Loucy (cell line): ENCODE data around the gene ADARB2.

Experiments
- H2AFZ ChIP-seq: fragments of 200-600 bp; sonication (generic); 2 replicates; pipeline ENCODE4 v1.6.0; 2016; ENCODE audit warnings: antibody characterized with exemption, mild to moderate bottlenecking, low read length, moderate library complexity
- H3F3A ChIP-seq: fragments of 200-600 bp; 2 replicates; pipeline ENCODE4 v1.6.0; 2016; ENCODE audit warnings: antibody characterized with exemption, low read depth, mild to moderate bottlenecking
- H3K27me3 ChIP-seq: fragments of 200-600 bp; sonication (generic); 2 replicates; pipeline ENCODE4 v1.6.1; 2014; ENCODE audit warnings: low read length, mild to moderate bottlenecking; ENCODE audit not compliant: insufficient read depth, poor library complexity, severe bottlenecking
- H3K36me3 ChIP-seq: fragments of 200-600 bp; sonication (generic); 2 replicates; pipeline ENCODE4 v1.6.1; 2016; ENCODE audit warnings: low read length; ENCODE audit not compliant: insufficient read depth
- H3K4me1 ChIP-seq: fragments of 200-600 bp; sonication (generic); 2 replicates; pipeline ENCODE4 v1.5.1; 2014; ENCODE audit warnings: low read length, mild to moderate bottlenecking; ENCODE audit not compliant: insufficient read depth, poor library complexity, severe bottlenecking
- H3K4me2 ChIP-seq: fragments of 200-600 bp; sonication (generic); 2 replicates; pipeline ENCODE4 v1.6.0; 2014; ENCODE audit warnings: antibody characterized with exemption, low read length, low read depth, mild to moderate bottlenecking; ENCODE audit not compliant: poor library complexity, severe bottlenecking
- H3K4me3 ChIP-seq: fragments of 200-600 bp; sonication (generic); 2 replicates; pipeline ENCODE4 v1.5.1; 2014; ENCODE audit warnings: low read length, mild to moderate bottlenecking, mixed read lengths; ENCODE audit not compliant: poor library complexity, severe bottlenecking
- H3K79me2 ChIP-seq: fragments of 200-600 bp; sonication (generic); 2 replicates; pipeline ENCODE4 v1.6.1; 2014; ENCODE audit warnings: low read length; ENCODE audit not compliant: insufficient read depth
- H3K9ac ChIP-seq: fragments of 200-600 bp; sonication (generic); 2 replicates; pipeline ENCODE4 v1.6.0; 2014; ENCODE audit warnings: mild to moderate bottlenecking, low read depth, low read length, moderate library complexity; ENCODE audit not compliant: poor library complexity, severe bottlenecking
- H3K9me2 ChIP-seq: fragments of 200-600 bp; sonication (generic); replicated peaks from 2 replicates; pipeline ENCODE4 v1.6.1; 2016; ENCODE audit warnings: low read depth, low read length, mixed read lengths
- H3K9me3 ChIP-seq: fragments of 200-600 bp; sonication (generic); 2 replicates; pipeline ENCODE4 v1.6.1; 2014; ENCODE audit warnings: mild to moderate bottlenecking, antibody characterized with exemption, low read length, low read depth; ENCODE audit not compliant: insufficient read depth
- H4K20me1 ChIP-seq: fragments of 200-600 bp; sonication (generic); 2 replicates; pipeline ENCODE4 v1.6.0; 2014; ENCODE audit warnings: antibody characterized with exemption, low read length, mild to moderate bottlenecking; ENCODE audit not compliant: insufficient read depth, poor library complexity, severe bottlenecking
- CTCF ChIP-seq: fragments of 200-600 bp; sonication (generic); conservative IDR thresholded peaks from 2 replicates; pipeline ENCODE4 v1.5.1; 2014; ENCODE audit warnings: mild to moderate bottlenecking, antibody characterized with exemption, low read length
- EZH2phosphoT487 ChIP-seq: fragments of 200-600 bp; IDR thresholded peaks from 2 replicates; pipeline ENCODE4 v1.6.1; 2018; ENCODE audit warnings: antibody characterized with exemption, mild to moderate bottlenecking, moderate library complexity, borderline replicate concordance

Gene ADARB2

GRCh38 chr10:1202343-1202742 lies 535.0 kb downstream of the ADARB2 start:
- H3K9ac ChIP-seq, result no peak overlapping the region
- H3K36me3 ChIP-seq, result no peaks in the 10 kb centered on the region
- no peak for TF ChIP-seq EZH2phosphoT487
- TF ChIP-seq CTCF, result no peak
- no peaks in the 10 kb centered on the region for H3F3A ChIP-seq
- no peaks in the 10 kb centered on the region for H3K79me2 ChIP-seq
- H3K4me2 ChIP-seq, result no peak overlapping the region
- no peak overlapping the region for H3K4me3 ChIP-seq
- H2AFZ ChIP-seq, result no peak overlapping the region
- H3K9me2 ChIP-seq, result no peaks in the 10 kb centered on the region
- H3K4me1 ChIP-seq, result no peaks in the 10 kb centered on the region
- no peaks in the 10 kb centered on the region for H3K9me3 ChIP-seq
- H3K27me3 ChIP-seq, result no peaks in the 10 kb centered on the region
- H4K20me1 ChIP-seq, result no peaks in the 10 kb centered on the region

- Histone ChIP-seq H3K79me2 (no peaks in the 10 kb centered on the region), H3K4me1 (no peaks in the 10 kb centered on the region), H3K9me2 (no peaks in the 10 kb centered on the region), H3K9ac (no peak overlapping the region), H3K9me3 (no peaks in the 10 kb centered on the region), H3K36me3 (no peaks in the 10 kb centered on the region), H3K4me3 (no peak overlapping the region), H3K27me3 (no peaks in the 10 kb centered on the region), H3K4me2 (no peak overlapping the region), H3F3A (no peaks in the 10 kb centered on the region), H2AFZ (no peak overlapping the region), H4K20me1 (no peaks in the 10 kb centered on the region)
- TF ChIP-seq EZH2phosphoT487 (no peak), CTCF (no peak)
Observed at GRCh38 chr10:1200866-1201807, 536.2 kb downstream of the ADARB2 start.

- H4K20me1 ChIP-seq, result no peaks in the 10 kb centered on the region
- H3F3A ChIP-seq, result no peaks in the 10 kb centered on the region
- no peak overlapping the region for H3K4me3 ChIP-seq
- no peaks in the 10 kb centered on the region for H3K4me1 ChIP-seq
- H3K9ac ChIP-seq, result no peak overlapping the region
- no peaks in the 10 kb centered on the region for H3K9me3 ChIP-seq
- no peaks in the 10 kb centered on the region for H3K27me3 ChIP-seq
- no peak overlapping the region for H2AFZ ChIP-seq
- no peaks in the 10 kb centered on the region for H3K36me3 ChIP-seq
- H3K79me2 ChIP-seq, result no peaks in the 10 kb centered on the region
- no peaks in the 10 kb centered on the region for H3K9me2 ChIP-seq
- TF ChIP-seq EZH2phosphoT487 (no peak), CTCF (no peak)
- H3K4me2 ChIP-seq, result no peak overlapping the region
Observed at GRCh38 chr10:1199897-1200721, 537.2 kb downstream of the ADARB2 start.
